Smooth muscle cell (in vitro differentiated cells): Measurements from ENCODE around the gene CDH16. TPM values are rescaled to one million over a fixed set of nuclear protein-coding genes. Genes with fewer than 3 reads are reported as not detected.

Source experiments
- DNase-seq: peaks from one replicate; lab custom pipeline; 2025; ENCODE audit not compliant: unreplicated experiment; lab: John Stamatoyannopoulos, UW
- H2AFZ ChIP-seq: fragments of 200-600 bp; sonication (generic); 2 replicates; pipeline ENCODE4 v1.6.0; 2016; ENCODE audit warnings: antibody characterized with exemption, low read depth, mild to moderate bottlenecking
- H3F3A ChIP-seq: fragments of 200-600 bp; sonication (generic); 2 replicates; pipeline ENCODE4 v1.6.0; 2017; ENCODE audit warnings: antibody characterized with exemption, low read depth
- H3K27ac ChIP-seq: fragments of 200-600 bp; sonication (generic); 2 replicates; pipeline ENCODE4 v1.5.1; 2016; ENCODE audit warnings: low read depth, mild to moderate bottlenecking
- H3K27me3 ChIP-seq: fragments of 200-600 bp; sonication (generic); 2 replicates; pipeline ENCODE4 v1.6.1; 2016; ENCODE audit warnings: low read depth, mild to moderate bottlenecking
- H3K36me3 ChIP-seq: fragments of 200-600 bp; sonication (generic); 2 replicates; pipeline ENCODE4 v1.5.1; 2016; ENCODE audit warnings: low read depth
- H3K4me1 ChIP-seq: fragments of 200-600 bp; sonication (generic); 2 replicates; pipeline ENCODE4 v1.5.1; 2016; ENCODE audit warnings: low read depth
- H3K4me2 ChIP-seq: fragments of 200-600 bp; sonication (generic); 2 replicates; pipeline ENCODE4 v1.6.0; 2016; ENCODE audit warnings: mild to moderate bottlenecking
- H3K4me3 ChIP-seq: fragments of 200-600 bp; sonication (generic); 2 replicates; pipeline ENCODE4 v1.5.1; 2016; ENCODE audit warnings: mild to moderate bottlenecking
- H3K79me2 ChIP-seq: fragments of 200-600 bp; sonication (generic); 2 replicates; pipeline ENCODE4 v1.6.0; 2016; ENCODE audit warnings: low read depth, mild to moderate bottlenecking
- H3K9ac ChIP-seq: fragments of 200-600 bp; sonication (generic); 2 replicates; pipeline ENCODE4 v1.6.0; 2016; ENCODE audit warnings: low read depth
- H3K9me3 ChIP-seq: fragments of 200-600 bp; sonication (generic); replicated peaks from 2 replicates; pipeline ENCODE4 v1.5.1; 2016; ENCODE audit warnings: low read depth
- H4K20me1 ChIP-seq: fragments of 200-600 bp; sonication (generic); 2 replicates; pipeline ENCODE4 v1.6.0; 2016; ENCODE audit warnings: low read depth
- WGBS: methylation state at CpG from one replicate; pipeline ENCODE4 v1.1.7; 2016; ENCODE audit warnings: low lambda C conversion rate; 5-methylcytosine and 5-hydroxymethylcytosine counted together
- polyA plus RNA-seq: library from polyadenylated mRNA; unstranded; fragments of >200 nt; fragmentation: Nextera tagmentation; extraction: Ambion mirVana; gene quantifications from 2 replicates; pipeline ENCODE4 v1.2.1, GENCODE V29; 2016
- total RNA-seq: library from RNA; depleted of rRNA; stranded (reverse); fragments of >200 nt; gene quantifications from 2 replicates; pipeline ENCODE4 v1.2.3, GENCODE V29; 2014
- TF ChIP-seq, protein P1 (sequence below): fragments of 200-600 bp; sonication (generic); IDR thresholded peaks from 2 replicates; pipeline ENCODE4 v1.5.1; 2017; ENCODE audit warnings: borderline replicate concordance, mild to moderate bottlenecking, antibody characterized with exemption; ENCODE audit not compliant: insufficient read depth, poor library complexity, severe bottlenecking

Gene CDH16
- total and polyA plus RNA-seq, 2 experiments from 2014 or later = not detected

DNA sequence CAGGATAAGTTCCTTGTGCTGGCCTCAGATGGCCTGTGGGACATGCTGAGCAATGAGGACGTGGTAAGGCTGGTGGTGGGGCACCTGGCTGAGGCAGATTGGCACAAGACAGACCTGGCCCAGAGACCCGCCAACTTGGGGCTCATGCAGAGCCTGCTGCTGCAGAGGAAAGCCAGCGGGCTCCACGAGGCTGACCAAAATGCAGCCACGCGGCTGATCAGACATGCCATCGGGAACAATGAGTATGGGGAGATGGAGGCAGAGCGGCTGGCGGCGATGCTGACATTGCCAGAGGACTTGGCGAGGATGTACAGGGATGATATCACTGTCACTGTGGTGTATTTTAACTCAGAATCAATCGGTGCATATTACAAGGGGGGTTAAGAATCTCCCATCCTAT is 33.2 kb downstream of the CDH16 start:
- no peaks in the 10 kb centered on the region for H3K9me3 ChIP-seq
- H3K36me3 ChIP-seq = no peaks in the 10 kb centered on the region
- H4K20me1 ChIP-seq = peaks cover 22% of the 10 kb centered on the region
- H3K4me1 ChIP-seq = no peaks in the 10 kb centered on the region
- H3K27me3 ChIP-seq = no peaks in the 10 kb centered on the region
- no peak overlapping the region for H3K4me2 ChIP-seq
- no peaks in the 10 kb centered on the region for H3K79me2 ChIP-seq
- H2AFZ ChIP-seq = no peak overlapping the region
- H3K27ac ChIP-seq = no peak overlapping the region
- H3F3A ChIP-seq = no peaks in the 10 kb centered on the region
- no peak for DNase-seq
- no peak overlapping the region for H3K9ac ChIP-seq
- TF ChIP-seq, protein P1, sequence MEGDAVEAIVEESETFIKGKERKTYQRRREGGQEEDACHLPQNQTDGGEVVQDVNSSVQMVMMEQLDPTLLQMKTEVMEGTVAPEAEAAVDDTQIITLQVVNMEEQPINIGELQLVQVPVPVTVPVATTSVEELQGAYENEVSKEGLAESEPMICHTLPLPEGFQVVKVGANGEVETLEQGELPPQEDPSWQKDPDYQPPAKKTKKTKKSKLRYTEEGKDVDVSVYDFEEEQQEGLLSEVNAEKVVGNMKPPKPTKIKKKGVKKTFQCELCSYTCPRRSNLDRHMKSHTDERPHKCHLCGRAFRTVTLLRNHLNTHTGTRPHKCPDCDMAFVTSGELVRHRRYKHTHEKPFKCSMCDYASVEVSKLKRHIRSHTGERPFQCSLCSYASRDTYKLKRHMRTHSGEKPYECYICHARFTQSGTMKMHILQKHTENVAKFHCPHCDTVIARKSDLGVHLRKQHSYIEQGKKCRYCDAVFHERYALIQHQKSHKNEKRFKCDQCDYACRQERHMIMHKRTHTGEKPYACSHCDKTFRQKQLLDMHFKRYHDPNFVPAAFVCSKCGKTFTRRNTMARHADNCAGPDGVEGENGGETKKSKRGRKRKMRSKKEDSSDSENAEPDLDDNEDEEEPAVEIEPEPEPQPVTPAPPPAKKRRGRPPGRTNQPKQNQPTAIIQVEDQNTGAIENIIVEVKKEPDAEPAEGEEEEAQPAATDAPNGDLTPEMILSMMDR = no peak
- no peak overlapping the region for H3K4me3 ChIP-seq
- WGBS = 95% methylated on average over 12 of the region's 12 CpGs

DNA sequence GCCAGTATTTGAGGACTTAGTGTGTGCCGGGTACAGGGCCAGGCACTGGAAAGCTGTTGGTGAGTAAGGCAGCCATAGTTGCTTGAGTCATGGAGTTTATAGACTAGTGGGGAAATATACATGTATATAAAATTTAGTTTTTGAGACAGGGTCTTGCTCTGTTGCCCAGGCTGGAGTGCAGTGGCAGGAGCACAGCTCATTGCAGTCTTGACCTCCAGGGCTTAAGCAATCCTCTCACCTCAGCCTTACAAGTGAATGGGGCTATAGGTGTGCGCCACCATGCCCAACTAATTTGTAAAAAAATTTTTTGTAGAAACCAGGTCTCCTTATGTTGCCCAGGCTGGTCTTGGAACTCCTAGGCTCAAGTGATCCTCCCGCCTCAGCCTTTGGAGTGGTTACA is 36.0 kb downstream of the CDH16 start:
- no peaks in the 10 kb centered on the region for H3K36me3 ChIP-seq
- DNase-seq = no peak

DNA sequence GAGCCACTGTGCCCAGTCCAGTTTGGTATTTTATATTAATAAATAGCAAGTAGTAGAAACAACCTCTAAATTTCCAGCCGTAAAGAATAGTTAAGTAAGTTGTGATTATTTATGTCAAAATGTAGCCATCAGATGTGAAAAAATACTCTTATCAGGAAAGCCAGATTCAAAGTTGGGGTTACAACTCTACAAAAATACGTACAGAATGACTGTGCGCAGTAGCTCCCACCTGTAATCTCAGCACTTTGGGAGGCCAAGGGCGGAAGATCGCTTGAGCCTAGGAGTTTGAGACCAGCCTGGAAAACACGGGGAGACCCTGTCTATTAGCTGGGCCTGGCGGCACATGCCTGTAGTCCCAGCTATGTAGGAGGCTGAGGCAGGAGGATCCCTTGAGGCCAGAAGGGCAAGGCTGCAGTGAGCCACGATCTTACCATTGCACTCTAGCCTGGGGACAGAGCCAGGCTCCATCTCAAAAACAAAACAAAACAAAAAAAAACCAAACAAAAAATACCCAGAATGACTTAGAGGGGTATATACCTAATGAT is 36.6 kb downstream of the CDH16 start:
- H3K27ac ChIP-seq = no peak overlapping the region
- no peak overlapping the region for H2AFZ ChIP-seq
- no peaks in the 10 kb centered on the region for H3K9me3 ChIP-seq
- H3F3A ChIP-seq = peaks cover 13% of the 10 kb centered on the region
- H3K36me3 ChIP-seq = no peaks in the 10 kb centered on the region
- no peaks in the 10 kb centered on the region for H3K79me2 ChIP-seq
- DNase-seq = no peak
- H3K9ac ChIP-seq = no peak overlapping the region
- WGBS = 95% methylated on average over 8 of the region's 8 CpGs
- H3K4me3 ChIP-seq = no peak overlapping the region
- H3K4me2 ChIP-seq = no peak overlapping the region
- H3K27me3 ChIP-seq = no peaks in the 10 kb centered on the region
- peaks cover 19% of the 10 kb centered on the region for H4K20me1 ChIP-seq
- TF ChIP-seq, protein P1 = no peak
- H3K4me1 ChIP-seq = no peaks in the 10 kb centered on the region

More for the DNA sequence above, 36.0 kb downstream of the CDH16 start:
- Histone ChIP-seq H3K4me3 (no peak overlapping the region), H3F3A (peaks cover 13% of the 10 kb centered on the region), H3K27me3 (no peaks in the 10 kb centered on the region), H3K9ac (no peak overlapping the region), H3K4me2 (no peak overlapping the region), H4K20me1 (peaks cover 22% of the 10 kb centered on the region), H3K79me2 (no peaks in the 10 kb centered on the region), H3K4me1 (no peaks in the 10 kb centered on the region), H3K9me3 (no peaks in the 10 kb centered on the region), H2AFZ (no peak overlapping the region), H3K27ac (no peak overlapping the region)
- WGBS = 99% methylated on average over 3 of the region's 3 CpGs
- TF ChIP-seq, protein P1 = no peak

DNA sequence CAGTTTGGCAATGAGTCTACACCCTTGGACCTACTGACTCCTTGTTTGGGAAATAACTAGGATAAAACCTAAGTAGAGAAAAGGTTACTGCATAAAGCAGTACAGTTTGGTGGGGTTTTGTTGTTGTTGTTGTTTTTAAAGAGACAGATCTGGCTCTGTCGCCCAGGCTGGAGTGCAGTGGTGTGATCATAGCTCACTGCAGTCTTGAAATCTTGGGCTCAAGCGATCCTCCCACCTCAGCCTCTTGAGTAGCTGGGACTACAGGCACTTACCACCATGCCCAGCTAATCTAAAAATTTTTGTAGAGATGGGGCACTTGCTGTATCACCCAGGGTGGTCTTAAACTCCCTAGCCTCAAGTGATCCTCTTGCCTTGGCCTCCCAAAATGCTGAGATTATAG is 37.1 kb downstream of the CDH16 start:
- H3K4me1 ChIP-seq = no peaks in the 10 kb centered on the region
- TF ChIP-seq, protein P1 = no peak
- H2AFZ ChIP-seq = no peak overlapping the region
- H3K4me3 ChIP-seq = peak overlapping the region; percentile 84
- H4K20me1 ChIP-seq = peaks cover 15% of the 10 kb centered on the region
- H3K9ac ChIP-seq = no peak overlapping the region
- H3K27ac ChIP-seq = no peak overlapping the region
- peaks cover 13% of the 10 kb centered on the region for H3F3A ChIP-seq
- H3K4me2 ChIP-seq = peak overlapping the region; percentile 100
- DNase-seq = no peak
- WGBS = 64% methylated on average over 2 of the region's 2 CpGs
- H3K36me3 ChIP-seq = no peaks in the 10 kb centered on the region
- no peaks in the 10 kb centered on the region for H3K9me3 ChIP-seq
- H3K27me3 ChIP-seq = no peaks in the 10 kb centered on the region
- no peaks in the 10 kb centered on the region for H3K79me2 ChIP-seq
